ENCODE measurements around the gene CISD3. TPM values are rescaled to one million over a fixed set of nuclear protein-coding genes. Genes with fewer than 3 reads are reported as not detected.

The CISD3 gene
- total RNA-seq, 1 donor from 2014 or later, result 18.4 TPM

- TF ChIP-seq, protein P1, sequence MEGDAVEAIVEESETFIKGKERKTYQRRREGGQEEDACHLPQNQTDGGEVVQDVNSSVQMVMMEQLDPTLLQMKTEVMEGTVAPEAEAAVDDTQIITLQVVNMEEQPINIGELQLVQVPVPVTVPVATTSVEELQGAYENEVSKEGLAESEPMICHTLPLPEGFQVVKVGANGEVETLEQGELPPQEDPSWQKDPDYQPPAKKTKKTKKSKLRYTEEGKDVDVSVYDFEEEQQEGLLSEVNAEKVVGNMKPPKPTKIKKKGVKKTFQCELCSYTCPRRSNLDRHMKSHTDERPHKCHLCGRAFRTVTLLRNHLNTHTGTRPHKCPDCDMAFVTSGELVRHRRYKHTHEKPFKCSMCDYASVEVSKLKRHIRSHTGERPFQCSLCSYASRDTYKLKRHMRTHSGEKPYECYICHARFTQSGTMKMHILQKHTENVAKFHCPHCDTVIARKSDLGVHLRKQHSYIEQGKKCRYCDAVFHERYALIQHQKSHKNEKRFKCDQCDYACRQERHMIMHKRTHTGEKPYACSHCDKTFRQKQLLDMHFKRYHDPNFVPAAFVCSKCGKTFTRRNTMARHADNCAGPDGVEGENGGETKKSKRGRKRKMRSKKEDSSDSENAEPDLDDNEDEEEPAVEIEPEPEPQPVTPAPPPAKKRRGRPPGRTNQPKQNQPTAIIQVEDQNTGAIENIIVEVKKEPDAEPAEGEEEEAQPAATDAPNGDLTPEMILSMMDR (IDR thresholded peaks at IDR 0.05), result peak; percentile 51
- H3K4me3 Mint-ChIP-seq (ENCODE audit: unreplicated experiment), result no peak overlapping the region
- H3K27me3 Mint-ChIP-seq (ENCODE audit: low read depth), result no peaks in the 10 kb centered on the region
- H3K36me3 Mint-ChIP-seq (ENCODE audit: low read depth), result peaks cover 14% of the 10 kb centered on the region
- H3K4me1 Mint-ChIP-seq (ENCODE audit: low read depth), result peaks cover 29% of the 10 kb centered on the region
- no peaks in the 10 kb centered on the region for H3K9me3 Mint-ChIP-seq (ENCODE audit: low read depth)
- DNase-seq (ENCODE audit: low spot score), result no peak
- H3K27ac Mint-ChIP-seq (ENCODE audit: unreplicated experiment), result no peak overlapping the region
Measured at GRCh38 chr17:38733982-38734973, 4.1 kb downstream of the CISD3 start.

GRCh38 chr17:38735161-38735997 lies 5.2 kb downstream of the CISD3 start:
- Mint-ChIP-seq H3K27ac (ENCODE audit: unreplicated experiment) (peak overlapping the region; percentile 59), H3K9me3 (ENCODE audit: low read depth) (no peaks in the 10 kb centered on the region), H3K4me1 (ENCODE audit: low read depth) (peaks cover 25% of the 10 kb centered on the region), H3K4me3 (ENCODE audit: unreplicated experiment) (no peak overlapping the region), H3K27me3 (ENCODE audit: low read depth) (no peaks in the 10 kb centered on the region), H3K36me3 (ENCODE audit: low read depth) (peaks cover 16% of the 10 kb centered on the region)
- no peak for DNase-seq (ENCODE audit: low spot score)
- TF ChIP-seq, protein P1 (IDR thresholded peaks at IDR 0.05), result peak; percentile 91

GRCh38 chr17:38738007-38738662 lies 8.0 kb downstream of the CISD3 start:
- H3K4me1 Mint-ChIP-seq (ENCODE audit: low read depth), result peaks cover 26% of the 10 kb centered on the region
- no peaks in the 10 kb centered on the region for H3K9me3 Mint-ChIP-seq (ENCODE audit: low read depth)
- no peak for DNase-seq (ENCODE audit: low spot score)
- no peaks in the 10 kb centered on the region for H3K27me3 Mint-ChIP-seq (ENCODE audit: low read depth)
- H3K36me3 Mint-ChIP-seq (ENCODE audit: low read depth), result peaks cover 13% of the 10 kb centered on the region
- TF ChIP-seq, protein P1 (IDR thresholded peaks at IDR 0.05), result no peak
- no peak overlapping the region for H3K4me3 Mint-ChIP-seq (ENCODE audit: unreplicated experiment)
- no peak overlapping the region for H3K27ac Mint-ChIP-seq (ENCODE audit: unreplicated experiment)

- Mint-ChIP-seq H3K27me3 (ENCODE audit: low read depth) (no peaks in the 10 kb centered on the region), H3K4me1 (ENCODE audit: low read depth) (peaks cover 32% of the 10 kb centered on the region), H3K27ac (ENCODE audit: unreplicated experiment) (no peak overlapping the region), H3K36me3 (ENCODE audit: low read depth) (peaks cover 13% of the 10 kb centered on the region), H3K9me3 (ENCODE audit: low read depth) (no peaks in the 10 kb centered on the region), H3K4me3 (ENCODE audit: unreplicated experiment) (no peak overlapping the region)
- TF ChIP-seq, protein P1 (IDR thresholded peaks at IDR 0.05), result no peak
- no peak for DNase-seq (ENCODE audit: low spot score)
Measured at GRCh38 chr17:38738686-38739085, 8.5 kb downstream of the CISD3 start.

Data from chondrocyte (in vitro differentiated cells).